Fibroblast of pulmonary artery (primary cell): ENCODE measurements around the gene FAM222A.

Experiments used
- DNase-seq: peaks from one replicate; pipeline ENCODE4 v3.0.0-alpha.2; 2010; ENCODE audit warnings: low read depth
- H3K4me3 ChIP-seq: replicated peaks from 2 replicates; pipeline ENCODE4 v1.5.1; 2011; ENCODE audit warnings: low read depth, mild to moderate bottlenecking, control low read depth, low read length, moderate library complexity
- CTCF ChIP-seq: IDR thresholded peaks from 2 replicates; pipeline ENCODE4 v1.5.1; 2011; ENCODE audit warnings: mild to moderate bottlenecking, control low read depth, low read length, inconsistent platforms; ENCODE audit errors: missing control alignments

The FAM222A gene

DNA sequence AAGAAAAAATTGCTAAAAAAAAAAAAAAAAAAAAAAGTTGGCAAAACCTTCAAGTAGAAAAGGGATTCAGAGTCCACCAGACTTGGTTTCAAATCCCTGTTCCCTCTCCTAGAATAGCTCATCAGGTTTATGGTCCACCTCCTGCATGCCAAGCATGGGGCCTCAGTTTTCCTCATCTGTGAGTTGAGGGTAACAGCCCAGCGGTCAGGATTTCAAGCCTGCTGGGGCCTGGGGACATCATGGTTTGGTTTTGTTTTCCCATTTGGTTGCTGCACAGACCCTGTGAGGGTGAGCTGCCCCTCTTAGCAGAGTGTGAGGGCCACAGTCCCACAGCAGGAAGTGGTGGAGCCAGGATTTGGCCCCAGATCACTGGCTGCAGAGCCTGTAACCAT, 12.5 kb downstream of the FAM222A start:
- no peak for DNase-seq
- TF ChIP-seq CTCF: no peak
- no peak overlapping the region for H3K4me3 ChIP-seq

DNA sequence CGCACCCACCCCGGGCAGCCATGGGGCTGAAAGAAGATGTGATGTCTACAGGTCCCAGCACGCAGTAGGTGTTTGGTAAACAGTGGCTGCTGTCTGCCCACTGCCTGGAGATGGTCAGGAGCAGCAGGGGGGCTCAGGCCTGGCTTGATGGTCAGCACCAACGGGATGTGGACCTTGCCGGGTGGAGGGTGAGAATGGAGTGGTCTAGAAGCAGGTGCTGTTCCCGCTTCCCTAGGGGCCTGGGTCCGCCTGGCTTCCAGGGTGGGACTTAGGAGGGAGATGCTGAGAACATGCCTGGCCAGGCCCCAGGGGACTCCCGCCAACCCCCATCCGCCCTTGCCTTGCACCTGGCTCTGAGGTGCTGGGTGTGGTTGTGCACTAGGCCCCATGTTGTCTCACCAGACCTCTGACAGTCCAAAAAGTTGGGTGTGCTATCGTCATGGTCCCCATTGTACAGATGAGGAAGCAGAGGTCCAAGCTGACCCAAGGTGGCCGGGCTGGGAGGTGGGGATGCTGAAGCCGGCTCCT, 12.9 kb downstream of the FAM222A start:
- H3K4me3 ChIP-seq: no peak overlapping the region
- no peak for DNase-seq
- no peak for TF ChIP-seq CTCF

GRCh38 chr12:109727039-109727723, 13.6 kb downstream of the FAM222A start:
- no peak overlapping the region for H3K4me3 ChIP-seq
- DNase-seq: no peak
- no peak for TF ChIP-seq CTCF

- DNase-seq: no peak
- no peak overlapping the region for H3K4me3 ChIP-seq
- no peak for TF ChIP-seq CTCF
Measured at GRCh38 chr12:109727746-109728726, 14.4 kb downstream of the FAM222A start.

- no peak for TF ChIP-seq CTCF
- no peak overlapping the region for H3K4me3 ChIP-seq
- no peak for DNase-seq
Measured at GRCh38 chr12:109728921-109729320, 15.3 kb downstream of the FAM222A start.

DNA sequence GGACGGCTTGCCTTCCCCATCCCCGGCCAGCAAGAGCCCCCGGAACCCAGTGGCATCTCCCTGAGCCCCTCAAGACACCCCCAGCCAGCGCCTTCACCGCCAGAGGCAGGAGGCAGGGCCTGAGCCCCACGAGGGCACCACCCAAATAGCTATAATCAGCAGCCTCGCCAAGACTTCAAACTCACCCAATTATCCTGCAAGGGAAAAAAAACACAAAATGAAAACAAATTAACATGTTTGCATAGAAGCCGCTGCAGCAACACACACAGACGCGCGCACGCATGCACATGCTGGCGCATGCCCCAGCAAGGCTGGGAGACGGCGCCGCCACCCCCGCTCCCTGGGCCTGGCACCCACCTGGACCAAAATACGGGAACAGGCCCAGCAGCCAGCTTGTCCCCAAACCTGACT, 15.8 kb downstream of the FAM222A start:
- H3K4me3 ChIP-seq: no peak overlapping the region
- TF ChIP-seq CTCF: no peak
- DNase-seq: no peak
